T-helper 1 cell treated with Interleukin-12 subunit alpha and Interleukin-12 subunit beta and Interleukin-4 antibody, amounts not matched to agents 30 ng/mL and 1 ng/mL, for 36 hours (primary cell): ENCODE measurements around the gene FBXO3. TPM values are rescaled to one million over a fixed set of nuclear protein-coding genes. Genes with fewer than 3 reads are reported as not detected.
"Not testable (repeated sequence)": the region's sequence is repeated elsewhere in the genome, so short reads cannot be mapped to it uniquely, and the experiment has no call there.

Experiments used
- intact Hi-C: fragments of 100-400 bp; cut with micrococcal nuclease; formaldehyde crosslinking; loops from one replicate; pipeline ENCODE4 v1.15.1; 2024
- total RNA-seq: library from RNA; stranded (reverse); gene quantifications from 2 replicates; pipeline ENCODE4 v1.2.3, GENCODE V29; 2022

Gene FBXO3
- 22.9 and 26.6 TPM in 2 replicates for total RNA-seq

GRCh38 chr11:33773987-33774735 lies at the start of gene FBXO3:
TSS of gene FBXO3 (minus strand) at chr11:33774520. CDS start at chr11:33774497, 23 bp downstream.
- intact Hi-C loops: loop anchor here (1.0 to 10.0 kb wide), 14 partner anchors 21 to 1191 kb away; partner anchors contain the start of genes APIP, C11orf91, CAPRIN1 and CAT

- intact Hi-C loops: not testable (repeated sequence)
Measured at GRCh38 chr11:33822981-33823380, 48.7 kb upstream of the FBXO3 start.

- intact Hi-C loops: no loop called here
Measured at GRCh38 chr11:33819278-33820035, 45.1 kb upstream of the FBXO3 start.

- intact Hi-C loops: loop anchor here (1.0 to 5.0 kb wide), 7 partner anchors 21 to 685 kb away; partner anchors contain the start of gene FBXO3
Measured at GRCh38 chr11:33808228-33808828, 34.0 kb upstream of the FBXO3 start.

GRCh38 chr11:33804471-33804870 lies 30.2 kb upstream of the FBXO3 start:
- intact Hi-C loops: no loop called here

- intact Hi-C loops: no loop called here
Measured at GRCh38 chr11:33802194-33802950, 28.1 kb upstream of the FBXO3 start.

GRCh38 chr11:33801821-33802193 lies 27.5 kb upstream of the FBXO3 start:
- intact Hi-C loops: no loop called here

GRCh38 chr11:33797879-33798278 lies 23.6 kb upstream of the FBXO3 start:
- intact Hi-C loops: no loop called here

- intact Hi-C loops: no loop called here
Measured at GRCh38 chr11:33790040-33790439, 15.7 kb upstream of the FBXO3 start.

- intact Hi-C loops: not testable (repeated sequence)
Measured at GRCh38 chr11:33788095-33788494, 13.8 kb upstream of the FBXO3 start.

GRCh38 chr11:33787076-33787475 lies 12.8 kb upstream of the FBXO3 start:
- intact Hi-C loops: no loop called here

- intact Hi-C loops: no loop called here
Measured at GRCh38 chr11:33785609-33786008, 11.3 kb upstream of the FBXO3 start.

GRCh38 chr11:33779849-33780528 lies 5.7 kb upstream of the FBXO3 start:
- intact Hi-C loops: loop anchor here (10.0 kb wide), 1 partner anchor 765 kb away; the partner anchor contains the start of gene DEPDC7

- intact Hi-C loops: loop anchor here (10.0 kb wide), 1 partner anchor 764 kb away; the partner anchor contains the start of gene DEPDC7
Measured at GRCh38 chr11:33778675-33779074, 4.4 kb upstream of the FBXO3 start.

GRCh38 chr11:33777906-33778305 lies 3.6 kb upstream of the FBXO3 start:
- intact Hi-C loops: loop anchor here (10.0 kb wide), 1 partner anchor 763 kb away; the partner anchor contains the start of gene DEPDC7

GRCh38 chr11:33775832-33776470 lies 1.6 kb upstream of the FBXO3 start:
- intact Hi-C loops: loop anchor here (2.0 to 10.0 kb wide), 3 partner anchors 23 to 761 kb away; partner anchors contain the start of gene DEPDC7

GRCh38 chr11:33775467-33775807 lies 1.1 kb upstream of the FBXO3 start:
- intact Hi-C loops: loop anchor here (2.0 to 10.0 kb wide), 3 partner anchors 23 to 761 kb away; partner anchors contain the start of gene DEPDC7

- intact Hi-C loops: loop anchor here (1.0 to 10.0 kb wide), 14 partner anchors 22 to 1192 kb away; partner anchors contain the start of genes APIP, C11orf91, CAPRIN1 and CAT
Measured at GRCh38 chr11:33774736-33775466, 581 bp upstream of the FBXO3 start.
